ENCODE data around the gene LRSAM1. TPM values are rescaled to one million over a fixed set of nuclear protein-coding genes. Genes with fewer than 3 reads are reported as not detected.

Gene LRSAM1
- total RNA-seq, 4 donors from 2014 or later = 8.0 to 16.2 (median 12.9) TPM

- Histone ChIP-seq H3K4me1 (peaks cover 64 to 95% (median 64%) of the 10 kb centered on the region in 3 donors), H3K27ac (peak overlapping the region; percentile 84 to 93 (median 88)), H3K4me3 (no peak overlapping the region), H3K27me3 (no peaks in the 10 kb centered on the region), H3K9me3 (no peaks in the 10 kb centered on the region), H3K36me3 (peaks cover 5 to 63% (median 8%) of the 10 kb centered on the region in 3 donors)
- no peak for DNase-seq
- intact Hi-C loops (cut with DNase I) = no loop called here
- TF ChIP-seq CTCF (IDR thresholded peaks at IDR 0.05) (no peak), POLR2A (IDR thresholded peaks at IDR 0.05) (no peak)
- 32 to 45% methylated on average over 14 of the region's 14 CpGs for WGBS, 2 donors
These were observed 84.5 kb downstream of the LRSAM1 start for GRCh38 chr9:127535834-127536233.

- H3K27ac ChIP-seq = peak overlapping the region; percentile 84 to 93 (median 88)
- H3K4me3 ChIP-seq = no peak overlapping the region
- WGBS, 2 donors = 64 to 77% methylated on average over 3 to 8 of the region's 8 CpGs
- intact Hi-C loops (cut with DNase I) = no loop called here
- H3K9me3 ChIP-seq = no peaks in the 10 kb centered on the region
- H3K36me3 ChIP-seq = peaks cover 3 to 62% (median 5%) of the 10 kb centered on the region in 3 donors
- H3K4me1 ChIP-seq = peaks cover 71 to 95% (median 71%) of the 10 kb centered on the region in 3 donors
- TF ChIP-seq CTCF (IDR thresholded peaks at IDR 0.05) (no peak), POLR2A (IDR thresholded peaks at IDR 0.05) (no peak)
- H3K27me3 ChIP-seq = no peaks in the 10 kb centered on the region
- no peak for DNase-seq
These were observed 85.2 kb downstream of the LRSAM1 start for GRCh38 chr9:127536499-127536898.

- H3K27ac ChIP-seq = peak overlapping the region; percentile 84 to 93 (median 88)
- 37 to 41% methylated on average over 7 to 8 of the region's 8 CpGs for WGBS, 2 donors
- H3K4me1 ChIP-seq = peaks cover 76 to 96% (median 76%) of the 10 kb centered on the region in 3 donors
- intact Hi-C loops (cut with DNase I) = no loop called here
- TF ChIP-seq CTCF (IDR thresholded peaks at IDR 0.05) (peak in 1 of 6 experiments; percentile 3), POLR2A (IDR thresholded peaks at IDR 0.05) (no peak)
- peaks cover 0 to 62% (median 5%) of the 10 kb centered on the region in 3 donors for H3K36me3 ChIP-seq
- H3K27me3 ChIP-seq = no peaks in the 10 kb centered on the region
- no peaks in the 10 kb centered on the region for H3K9me3 ChIP-seq
- no peak for DNase-seq
- H3K4me3 ChIP-seq = no peak overlapping the region
These were observed 85.7 kb downstream of the LRSAM1 start for GRCh38 chr9:127537014-127537413.

- TF ChIP-seq CTCF (IDR thresholded peaks at IDR 0.05) (peak in 3 of 6 experiments; percentile 15 to 30 (median 25)), POLR2A (IDR thresholded peaks at IDR 0.05) (no peak)
- intact Hi-C loops (cut with DNase I) = no loop called here
These were observed 86.5 kb downstream of the LRSAM1 start for GRCh38 chr9:127537792-127538191.

GRCh38 chr9:127538849-127539258 is 87.5 kb downstream of the LRSAM1 start:
- Histone ChIP-seq H3K27me3 (no peaks in the 10 kb centered on the region), H3K9me3 (no peaks in the 10 kb centered on the region), H3K36me3 (peaks cover 0 to 56% (median 0%) of the 10 kb centered on the region in 3 donors), H3K4me1 (peaks cover 94 to 100% (median 94%) of the 10 kb centered on the region in 3 donors), H3K27ac (peak overlapping the region; percentile 84 to 93 (median 92)), H3K4me3 (peak overlapping the region in 1 of 4 donors; percentile 9)
- intact Hi-C loops (cut with DNase I) = no loop called here
- TF ChIP-seq CTCF (IDR thresholded peaks at IDR 0.05) = no peak
- DNase-seq = no peak
- 62 to 67% methylated on average over 4 of the region's 4 CpGs for WGBS, 2 donors

More at GRCh38 chr9:127537792-127538191, 86.5 kb downstream of the LRSAM1 start:
- H3K4me3 ChIP-seq = no peak overlapping the region
- H3K27ac ChIP-seq = peak overlapping the region; percentile 84 to 93 (median 88)
- peaks cover 84 to 98% (median 84%) of the 10 kb centered on the region in 3 donors for H3K4me1 ChIP-seq
- DNase-seq = no peak
- H3K36me3 ChIP-seq = peaks cover 0 to 56% (median 5%) of the 10 kb centered on the region in 3 donors
- 60% methylated on average over 3 of the region's 3 CpGs; no CpG with 5 or more reads in 1 of the 2 donors for WGBS, 2 donors
- no peaks in the 10 kb centered on the region for H3K27me3 ChIP-seq
- no peaks in the 10 kb centered on the region for H3K9me3 ChIP-seq

All from esophagus squamous epithelium (tissue), 5 donors.